Measurements from ENCODE around the gene PTPN13.
A peak's percentile ranks its signal among the peaks of the same experiment; 100 is the strongest.
"Not testable (repeated sequence)": the region's sequence is repeated elsewhere in the genome, so short reads cannot be mapped to it uniquely, and the experiment has no call there.

Gene PTPN13

DNA sequence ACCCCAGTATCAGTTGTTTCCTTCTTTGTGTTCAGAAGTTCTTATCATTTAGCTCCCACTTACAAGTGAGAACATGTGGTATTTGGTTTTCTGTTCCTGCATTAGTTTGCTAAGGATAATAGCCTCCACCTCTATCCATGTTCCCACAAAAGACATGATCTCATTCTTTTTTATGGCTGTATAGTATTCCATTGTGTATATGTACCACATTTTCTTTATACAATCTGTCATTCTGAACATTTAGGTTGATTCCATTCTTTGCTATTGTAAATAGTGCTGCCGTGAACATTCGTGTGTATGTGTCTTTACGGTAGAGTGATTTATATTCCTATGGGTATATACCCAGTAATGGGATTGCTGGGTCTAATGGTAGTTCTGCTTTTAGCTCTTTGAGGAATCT is 125.0 kb downstream of the PTPN13 start:
- not testable (repeated sequence) for DNase-seq (ENCODE audit: low read depth in 2 of 2)

DNA sequence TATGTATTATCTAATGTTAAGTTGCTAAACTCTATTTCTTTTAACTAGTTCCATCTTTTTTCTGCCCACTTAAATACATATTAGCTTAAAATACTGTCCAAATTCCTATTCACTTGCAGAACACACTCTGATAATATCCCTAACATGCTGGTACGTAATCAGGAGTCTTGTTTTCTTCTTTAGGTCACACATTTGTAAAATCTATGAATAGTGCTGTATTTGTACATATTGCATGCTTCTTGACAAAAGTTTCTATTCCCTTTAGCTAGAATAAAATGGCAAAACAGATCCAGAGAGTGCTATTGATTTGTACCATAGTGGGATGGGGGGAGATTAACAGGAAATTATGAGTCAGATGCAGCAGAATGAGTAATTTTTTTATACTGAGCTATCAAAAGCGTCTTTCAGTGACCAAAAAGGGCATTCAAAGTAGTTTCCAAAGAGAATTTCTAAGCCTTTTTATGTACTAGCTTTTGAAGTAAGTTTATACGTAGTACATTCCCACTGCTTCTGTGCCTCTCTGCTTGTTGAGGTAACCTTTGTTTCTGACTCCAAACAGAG is 126.5 kb downstream of the PTPN13 start:
- peak; percentile 17 to 28 for DNase-seq (ENCODE audit: low read depth in 2 of 2)

DNA sequence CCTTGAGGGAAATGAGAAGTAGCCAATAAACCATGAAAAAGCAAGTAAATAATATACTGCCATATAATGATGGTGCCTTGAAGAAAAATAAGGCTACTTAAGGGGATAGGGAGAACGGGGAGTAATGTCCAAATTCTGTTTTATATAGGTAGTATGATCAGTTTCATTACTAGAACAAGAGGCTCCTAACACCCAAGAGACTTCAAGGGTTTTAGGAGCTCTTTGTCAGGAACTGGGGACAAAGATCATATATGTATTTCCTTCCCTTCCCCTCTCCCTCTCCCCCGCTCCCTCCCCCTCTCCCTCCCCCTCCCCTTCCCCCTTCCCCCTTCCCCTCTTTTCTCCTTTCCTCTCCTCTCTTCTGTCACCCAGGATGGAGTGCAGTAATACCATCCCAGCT is 127.3 kb downstream of the PTPN13 start:
- no peak for DNase-seq (ENCODE audit: low read depth in 2 of 2)

DNA sequence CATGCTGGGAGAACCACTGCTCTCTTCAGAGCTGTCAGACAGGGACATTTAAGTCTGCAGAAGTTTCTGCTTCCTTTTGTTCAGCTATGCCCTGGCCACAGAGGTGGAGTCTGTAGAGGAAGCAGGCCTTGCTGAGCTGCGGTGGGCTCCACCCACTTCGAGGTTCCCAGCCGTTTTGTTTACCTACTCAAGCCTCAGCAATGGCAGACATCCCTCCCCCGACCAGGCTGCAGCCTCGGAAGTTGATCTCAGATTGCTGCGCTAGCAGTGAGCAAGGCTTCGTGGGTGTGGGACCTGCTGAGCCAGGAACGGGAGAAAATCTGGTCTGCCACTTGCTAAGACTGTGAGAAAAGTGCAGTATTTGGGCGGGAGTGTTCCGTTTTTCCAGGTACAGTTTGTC is 136.2 kb downstream of the PTPN13 start:
- DNase-seq (ENCODE audit: low read depth in 2 of 2): no peak

- DNase-seq (ENCODE audit: low read depth in 2 of 2): no peak
Observed at GRCh38 chr4:86737244-86737643, 143.1 kb downstream of the PTPN13 start.

DNA sequence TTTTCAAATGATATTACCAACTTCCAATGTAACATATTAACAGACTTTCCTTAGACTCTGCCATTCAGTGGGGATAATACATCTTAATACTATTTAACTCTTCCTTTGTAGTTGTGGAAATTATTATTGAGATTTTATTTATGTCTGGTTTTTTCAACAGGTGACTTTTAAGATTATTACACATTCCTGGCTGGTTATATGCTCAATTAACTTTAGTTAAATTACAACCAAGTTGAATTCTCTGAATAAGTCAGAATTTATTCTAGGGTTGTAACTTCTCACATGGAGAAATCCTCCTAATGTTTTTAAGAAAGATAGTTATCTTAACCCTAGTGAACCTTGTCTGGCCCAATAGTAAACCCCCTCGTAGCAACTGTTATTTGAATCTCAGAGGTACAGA is 147.7 kb downstream of the PTPN13 start:
- no peak for DNase-seq (ENCODE audit: low read depth in 2 of 2)

- DNase-seq (ENCODE audit: low read depth in 2 of 2): no peak
Observed at GRCh38 chr4:86744570-86744969, 150.5 kb downstream of the PTPN13 start.

DNA sequence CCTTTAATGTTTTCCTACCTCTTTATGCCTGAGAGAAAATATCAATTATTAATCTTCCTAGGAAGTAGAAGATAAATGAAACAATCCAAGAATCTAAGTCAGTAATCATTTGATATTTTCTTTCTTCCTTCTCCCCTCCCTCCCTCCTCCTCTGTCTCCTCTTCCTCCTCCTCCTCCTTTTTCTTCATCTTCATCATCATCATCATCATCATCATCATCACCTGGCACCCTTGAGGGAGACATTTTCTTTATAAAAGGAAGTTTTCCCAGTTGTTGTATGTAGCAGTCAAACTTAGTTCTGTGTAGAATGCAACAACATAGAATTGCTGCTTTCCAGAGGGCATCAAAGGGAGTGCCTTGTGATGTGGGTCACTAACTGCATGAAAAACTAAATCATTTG is 155.0 kb downstream of the PTPN13 start:
- DNase-seq (ENCODE audit: low read depth in 2 of 2): no peak

DNA sequence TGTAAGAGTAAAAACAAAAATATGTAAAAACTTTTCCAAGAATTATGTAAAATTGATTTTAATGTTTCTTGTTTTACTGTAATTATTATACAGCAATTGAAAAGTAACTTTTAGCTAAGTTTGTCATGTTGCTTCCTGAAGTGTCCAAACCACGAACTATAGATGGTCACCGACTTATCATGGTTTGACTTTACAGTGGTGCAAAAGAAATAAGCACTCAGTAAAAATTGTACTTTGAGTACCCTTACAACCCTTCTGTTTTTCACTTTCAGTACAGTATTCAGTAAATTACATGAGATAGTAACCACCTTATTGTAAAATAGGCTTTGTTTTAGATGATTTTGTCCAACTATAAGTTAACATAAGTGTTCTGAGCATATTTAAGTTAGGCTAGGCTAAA is 161.3 kb downstream of the PTPN13 start:
- DNase-seq (ENCODE audit: low read depth in 2 of 2): no peak

DNA sequence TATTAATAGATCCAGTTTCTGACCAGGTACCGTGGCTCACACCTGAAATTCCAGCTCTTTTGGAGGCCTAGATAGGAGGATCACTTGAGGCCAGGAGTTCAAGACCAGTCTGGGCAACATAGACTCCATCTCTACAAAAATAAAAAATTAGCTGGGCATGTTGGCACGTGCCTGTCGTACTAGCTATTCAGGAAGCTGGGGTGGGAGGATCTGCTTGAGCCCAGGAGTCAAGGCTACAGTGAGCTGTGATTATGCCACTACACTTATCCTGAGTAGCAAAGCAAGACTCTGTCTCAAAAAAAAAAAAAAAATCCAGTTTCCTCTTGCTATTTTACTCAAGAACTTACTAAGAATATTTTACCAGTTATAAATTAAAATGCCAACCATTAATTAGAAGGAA is 163.4 kb downstream of the PTPN13 start:
- no peak for DNase-seq (ENCODE audit: low read depth in 2 of 2)

GRCh38 chr4:86759298-86759697 is 165.2 kb downstream of the PTPN13 start:
- DNase-seq (ENCODE audit: low read depth in 2 of 2): no peak

DNA sequence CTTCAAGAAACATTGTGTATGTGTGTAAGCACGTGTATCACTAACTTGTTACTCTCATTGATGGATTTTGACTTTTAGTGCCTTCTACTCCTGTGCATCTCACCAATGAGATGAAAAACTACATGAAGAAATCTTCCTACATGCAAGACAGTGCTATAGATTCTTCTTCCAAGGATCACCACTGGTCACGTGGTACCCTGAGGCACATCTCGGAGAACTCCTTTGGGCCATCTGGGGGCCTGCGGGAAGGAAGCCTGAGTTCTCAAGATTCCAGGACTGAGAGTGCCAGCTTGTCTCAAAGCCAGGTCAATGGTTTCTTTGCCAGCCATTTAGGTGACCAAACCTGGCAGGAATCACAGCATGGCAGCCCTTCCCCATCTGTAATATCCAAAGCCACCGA is 168.5 kb downstream of the PTPN13 start:
- DNase-seq (ENCODE audit: low read depth in 2 of 2): no peak

- DNase-seq (ENCODE audit: low read depth in 2 of 2): no peak
Observed at GRCh38 chr4:86769794-86770193, 175.7 kb downstream of the PTPN13 start.

DNA sequence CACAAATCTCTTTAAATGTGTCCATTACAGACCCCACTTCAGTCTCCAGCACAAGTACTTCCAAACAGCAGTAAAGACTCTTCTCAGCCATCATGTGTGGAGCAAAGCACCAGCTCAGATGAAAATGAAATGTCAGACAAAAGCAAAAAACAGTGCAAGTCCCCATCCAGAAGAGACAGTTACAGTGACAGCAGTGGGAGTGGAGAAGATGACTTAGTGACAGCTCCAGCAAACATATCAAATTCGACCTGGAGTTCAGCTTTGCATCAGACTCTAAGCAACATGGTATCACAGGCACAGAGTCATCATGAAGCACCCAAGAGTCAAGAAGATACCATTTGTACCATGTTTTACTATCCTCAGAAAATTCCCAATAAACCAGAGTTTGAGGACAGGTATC is 177.0 kb downstream of the PTPN13 start:
- no peak for DNase-seq (ENCODE audit: low read depth in 2 of 2)

DNA sequence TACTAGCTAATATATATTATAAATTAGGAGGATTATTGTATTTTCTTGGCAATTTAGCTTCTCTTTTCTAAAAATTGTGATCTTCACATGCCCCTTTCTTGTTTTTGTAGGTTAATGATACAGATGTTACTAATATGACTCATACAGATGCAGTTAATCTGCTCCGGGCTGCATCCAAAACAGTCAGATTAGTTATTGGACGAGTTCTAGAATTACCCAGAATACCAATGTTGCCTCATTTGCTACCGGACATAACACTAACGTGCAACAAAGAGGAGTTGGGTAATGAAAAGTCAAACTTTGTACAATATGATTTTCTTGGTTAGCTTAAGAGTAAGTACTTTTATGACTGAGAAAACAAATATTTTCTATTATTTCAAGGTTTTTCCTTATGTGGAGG is 180.9 kb downstream of the PTPN13 start:
- DNase-seq (ENCODE audit: low read depth in 2 of 2): no peak

- DNase-seq (ENCODE audit: low read depth in 2 of 2): no peak
Observed at GRCh38 chr4:86778175-86778574, 184.1 kb downstream of the PTPN13 start.

GRCh38 chr4:86788826-86789225 is 194.7 kb downstream of the PTPN13 start:
- DNase-seq (ENCODE audit: low read depth in 2 of 2): no peak

- no peak for DNase-seq (ENCODE audit: low read depth in 2 of 2)
Observed at GRCh38 chr4:86791126-86791525, 197.0 kb downstream of the PTPN13 start.

DNA sequence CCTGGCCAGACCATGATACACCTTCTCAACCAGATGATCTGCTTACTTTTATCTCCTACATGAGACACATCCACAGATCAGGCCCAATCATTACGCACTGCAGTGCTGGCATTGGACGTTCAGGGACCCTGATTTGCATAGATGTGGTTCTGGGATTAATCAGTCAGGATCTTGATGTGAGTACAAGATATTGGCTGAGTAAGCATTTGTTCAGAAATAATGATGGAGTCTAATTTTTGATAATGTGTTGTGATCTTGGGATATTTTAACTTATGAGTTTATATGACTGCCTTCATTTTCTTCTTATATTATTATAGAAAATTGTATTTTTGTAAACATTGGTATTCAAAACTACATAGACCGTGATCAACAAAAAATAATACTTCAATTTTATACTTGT is 215.7 kb downstream of the PTPN13 start:
- DNase-seq (ENCODE audit: low read depth in 2 of 2): no peak

DNA sequence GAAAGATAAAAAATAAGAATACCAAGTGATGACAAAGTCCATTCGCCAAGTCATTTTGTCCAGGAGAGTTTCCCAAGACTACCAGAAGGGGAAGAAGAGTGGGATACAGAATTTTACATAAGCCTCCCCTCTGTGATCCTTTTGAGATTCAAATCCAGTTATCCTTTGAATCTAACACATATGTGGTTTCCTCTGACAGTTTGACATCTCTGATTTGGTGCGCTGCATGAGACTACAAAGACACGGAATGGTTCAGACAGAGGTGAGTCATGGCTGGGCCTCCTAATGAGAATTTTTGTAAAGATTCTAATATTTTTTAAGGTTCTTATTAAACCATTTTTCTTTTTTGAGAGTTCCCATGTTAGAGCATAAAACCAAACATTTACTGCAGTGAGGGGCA is 216.7 kb downstream of the PTPN13 start:
- DNase-seq (ENCODE audit: low read depth in 2 of 2): no peak

GRCh38 chr4:86815653-86816052 is 221.5 kb downstream of the PTPN13 start:
- DNase-seq (ENCODE audit: low read depth in 2 of 2): no peak

- peak; percentile 72 for DNase-seq (ENCODE audit: low read depth in 2 of 2)
Observed at GRCh38 chr4:86816501-86817273, 222.6 kb downstream of the PTPN13 start.

DNA sequence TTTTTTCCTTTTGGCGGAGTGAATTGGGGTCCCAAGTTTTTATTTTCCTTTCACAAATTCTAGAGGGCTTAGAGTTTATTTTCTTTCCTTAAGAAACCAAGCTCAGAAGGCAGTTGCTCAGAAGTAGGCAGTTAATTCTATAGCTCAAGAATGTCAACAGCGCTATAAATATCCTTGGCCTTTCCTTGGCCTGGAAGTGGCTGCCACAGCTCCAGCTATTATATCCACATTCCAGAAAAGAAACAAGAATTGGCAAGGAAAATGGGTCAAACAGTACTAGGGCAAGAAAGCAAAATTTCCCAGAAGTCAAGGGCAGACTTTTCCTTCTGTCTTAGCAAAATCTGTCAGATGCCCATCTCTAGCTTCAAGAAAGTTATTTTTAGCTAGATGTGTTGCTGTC is 224.1 kb downstream of the PTPN13 start:
- peak in 1 of 2 experiments; percentile 49 for DNase-seq (ENCODE audit: low read depth in 2 of 2)

- DNase-seq (ENCODE audit: low read depth in 2 of 2): no peak
Observed at GRCh38 chr4:86818841-86819240, 224.7 kb downstream of the PTPN13 start.
